ENCODE results near the gene CIAO3. TPM values are rescaled to one million over a fixed set of nuclear protein-coding genes. Genes with fewer than 3 reads are reported as not detected.

Gene CIAO3
- total and polyA plus RNA-seq, 10 of the 15 experiments (the other 5 are each of a cell fraction or from before 2014, with no cell fraction given), result 1.4 to 37.5 (median 30.8) TPM

DNA sequence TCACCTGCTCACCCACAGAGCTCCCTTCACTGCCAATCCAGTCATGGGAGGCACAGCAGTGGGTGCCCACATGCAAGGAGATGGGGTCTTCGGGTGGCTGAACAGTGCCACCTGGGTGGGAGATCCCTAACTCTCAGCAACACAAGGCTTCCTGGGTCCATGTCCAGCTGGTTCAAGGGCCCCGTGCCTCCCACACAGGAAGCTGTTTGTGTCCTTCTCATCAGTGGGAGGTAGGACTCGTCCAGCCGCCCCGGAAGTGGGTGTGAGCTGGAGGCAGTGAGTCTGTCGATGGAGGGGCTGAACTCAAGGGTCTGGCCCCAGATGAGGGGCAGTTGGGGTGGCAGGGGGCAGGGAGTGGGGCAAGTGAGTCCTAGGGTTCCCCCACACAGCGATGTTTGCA, 36.8 kb downstream of the CIAO3 start:
- in situ Hi-C loops (cut with MboI), result no loop called here
- no TSS peak for BruUV-seq (replicated peaks)
- intact Hi-C loops (cut with micrococcal nuclease; ENCODE audit: unreplicated experiment), result no loop called here
- POLR2A ChIA-PET, result no interaction called here
- no peak overlapping the region for H3K4me3 ChIP-seq
- no peaks in the 10 kb centered on the region for H3K36me3 ChIP-seq (ENCODE audit: control insufficient read depth in 2 of 2, insufficient read depth in 2 of 2, low read length in 1 of 2)
- no peak for DNase-seq (ENCODE audit: low read depth, low spot score)
- no peak overlapping the region for H3K9ac ChIP-seq (ENCODE audit: control insufficient read depth, insufficient read depth, low read length)
- H3K27me3 ChIP-seq (replicated peaks in 1 of 2; ENCODE audit: control insufficient read depth in 2 of 2, insufficient read depth in 2 of 2, low read length in 1 of 2), result peaks cover 0 to 11% of the 10 kb centered on the region in 2 experiments; a peak in 2 of 4 replicates
- no peaks in the 10 kb centered on the region for H3K9me3 ChIP-seq (replicated peaks; ENCODE audit: control insufficient read depth, insufficient read depth, low read length)
- TF ChIP-seq YBX1 (IDR thresholded peaks at IDR 0.05) (no peak), EZH2 (IDR thresholded peaks at IDR 0.05; ENCODE audit: borderline replicate concordance, control insufficient read depth, low read depth, low read length) (no peak), CBFB (IDR thresholded peaks at IDR 0.05; ENCODE audit: low read depth) (no peak), BCL11A (IDR thresholded peaks at IDR 0.05; ENCODE audit: low read depth, low read length) (no peak), CEBPB (IDR thresholded peaks at IDR 0.05; ENCODE audit: borderline replicate concordance in 1 of 2, low read depth in 2 of 2, low read length in 2 of 2) (no peak), NR2C1 (IDR thresholded peaks at IDR 0.05) (no peak), RB1 (IDR thresholded peaks at IDR 0.05; ENCODE audit: borderline replicate concordance) (no peak), NRF1 (conservative IDR thresholded peaks at IDR 0.05; ENCODE audit: low read depth, low read length) (no peak), SRF (IDR thresholded peaks at IDR 0.05; ENCODE audit: low read depth in 2 of 2, low read length in 2 of 2) (no peak), ZBED1 (IDR thresholded peaks at IDR 0.05; ENCODE audit: borderline replicate concordance) (no peak), CREM (IDR thresholded peaks at IDR 0.05; ENCODE audit: low read depth) (no peak), CHD2 (IDR thresholded peaks at IDR 0.05; ENCODE audit: borderline replicate concordance, low read depth, low read length) (no peak)
- TF ChIP-seq, protein P1, sequence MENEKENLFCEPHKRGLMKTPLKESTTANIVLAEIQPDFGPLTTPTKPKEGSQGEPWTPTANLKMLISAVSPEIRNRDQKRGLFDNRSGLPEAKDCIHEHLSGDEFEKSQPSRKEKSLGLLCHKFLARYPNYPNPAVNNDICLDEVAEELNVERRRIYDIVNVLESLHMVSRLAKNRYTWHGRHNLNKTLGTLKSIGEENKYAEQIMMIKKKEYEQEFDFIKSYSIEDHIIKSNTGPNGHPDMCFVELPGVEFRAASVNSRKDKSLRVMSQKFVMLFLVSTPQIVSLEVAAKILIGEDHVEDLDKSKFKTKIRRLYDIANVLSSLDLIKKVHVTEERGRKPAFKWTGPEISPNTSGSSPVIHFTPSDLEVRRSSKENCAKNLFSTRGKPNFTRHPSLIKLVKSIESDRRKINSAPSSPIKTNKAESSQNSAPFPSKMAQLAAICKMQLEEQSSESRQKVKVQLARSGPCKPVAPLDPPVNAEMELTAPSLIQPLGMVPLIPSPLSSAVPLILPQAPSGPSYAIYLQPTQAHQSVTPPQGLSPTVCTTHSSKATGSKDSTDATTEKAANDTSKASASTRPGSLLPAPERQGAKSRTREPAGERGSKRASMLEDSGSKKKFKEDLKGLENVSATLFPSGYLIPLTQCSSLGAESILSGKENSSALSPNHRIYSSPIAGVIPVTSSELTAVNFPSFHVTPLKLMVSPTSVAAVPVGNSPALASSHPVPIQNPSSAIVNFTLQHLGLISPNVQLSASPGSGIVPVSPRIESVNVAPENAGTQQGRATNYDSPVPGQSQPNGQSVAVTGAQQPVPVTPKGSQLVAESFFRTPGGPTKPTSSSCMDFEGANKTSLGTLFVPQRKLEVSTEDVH (IDR thresholded peaks at IDR 0.05; ENCODE audit: low read depth, partially characterized antibody), result no peak
- TF ChIP-seq, protein P2, sequence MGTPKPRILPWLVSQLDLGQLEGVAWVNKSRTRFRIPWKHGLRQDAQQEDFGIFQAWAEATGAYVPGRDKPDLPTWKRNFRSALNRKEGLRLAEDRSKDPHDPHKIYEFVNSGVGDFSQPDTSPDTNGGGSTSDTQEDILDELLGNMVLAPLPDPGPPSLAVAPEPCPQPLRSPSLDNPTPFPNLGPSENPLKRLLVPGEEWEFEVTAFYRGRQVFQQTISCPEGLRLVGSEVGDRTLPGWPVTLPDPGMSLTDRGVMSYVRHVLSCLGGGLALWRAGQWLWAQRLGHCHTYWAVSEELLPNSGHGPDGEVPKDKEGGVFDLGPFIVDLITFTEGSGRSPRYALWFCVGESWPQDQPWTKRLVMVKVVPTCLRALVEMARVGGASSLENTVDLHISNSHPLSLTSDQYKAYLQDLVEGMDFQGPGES (IDR thresholded peaks at IDR 0.05), result no peak
- TF ChIP-seq, protein P3, sequence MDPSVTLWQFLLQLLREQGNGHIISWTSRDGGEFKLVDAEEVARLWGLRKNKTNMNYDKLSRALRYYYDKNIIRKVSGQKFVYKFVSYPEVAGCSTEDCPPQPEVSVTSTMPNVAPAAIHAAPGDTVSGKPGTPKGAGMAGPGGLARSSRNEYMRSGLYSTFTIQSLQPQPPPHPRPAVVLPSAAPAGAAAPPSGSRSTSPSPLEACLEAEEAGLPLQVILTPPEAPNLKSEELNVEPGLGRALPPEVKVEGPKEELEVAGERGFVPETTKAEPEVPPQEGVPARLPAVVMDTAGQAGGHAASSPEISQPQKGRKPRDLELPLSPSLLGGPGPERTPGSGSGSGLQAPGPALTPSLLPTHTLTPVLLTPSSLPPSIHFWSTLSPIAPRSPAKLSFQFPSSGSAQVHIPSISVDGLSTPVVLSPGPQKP (IDR thresholded peaks at IDR 0.05; ENCODE audit: low read depth, low read length), result no peak
- TF ChIP-seq, protein P4, sequence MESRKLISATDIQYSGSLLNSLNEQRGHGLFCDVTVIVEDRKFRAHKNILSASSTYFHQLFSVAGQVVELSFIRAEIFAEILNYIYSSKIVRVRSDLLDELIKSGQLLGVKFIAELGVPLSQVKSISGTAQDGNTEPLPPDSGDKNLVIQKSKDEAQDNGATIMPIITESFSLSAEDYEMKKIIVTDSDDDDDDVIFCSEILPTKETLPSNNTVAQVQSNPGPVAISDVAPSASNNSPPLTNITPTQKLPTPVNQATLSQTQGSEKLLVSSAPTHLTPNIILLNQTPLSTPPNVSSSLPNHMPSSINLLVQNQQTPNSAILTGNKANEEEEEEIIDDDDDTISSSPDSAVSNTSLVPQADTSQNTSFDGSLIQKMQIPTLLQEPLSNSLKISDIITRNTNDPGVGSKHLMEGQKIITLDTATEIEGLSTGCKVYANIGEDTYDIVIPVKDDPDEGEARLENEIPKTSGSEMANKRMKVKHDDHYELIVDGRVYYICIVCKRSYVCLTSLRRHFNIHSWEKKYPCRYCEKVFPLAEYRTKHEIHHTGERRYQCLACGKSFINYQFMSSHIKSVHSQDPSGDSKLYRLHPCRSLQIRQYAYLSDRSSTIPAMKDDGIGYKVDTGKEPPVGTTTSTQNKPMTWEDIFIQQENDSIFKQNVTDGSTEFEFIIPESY (IDR thresholded peaks at IDR 0.05), result no peak
- WGBS (ENCODE audit: insufficient coverage, insufficient replicate concordance, low lambda C conversion rate, missing lambda C conversion rate), result 17% methylated on average over 7 of the region's 7 CpGs
- FAIRE-seq, result no peak
- no peak for ATAC-seq
- RAD21 ChIA-PET (ENCODE audit: unreplicated experiment), result no interaction called here
- no peak overlapping the region for H3K4me2 ChIP-seq (ENCODE audit: control insufficient read depth, insufficient read depth)
- H2AFZ ChIP-seq (ENCODE audit: control insufficient read depth, low read depth, low read length), result no peak overlapping the region
- no peak overlapping the region for H3K27ac ChIP-seq (ENCODE audit: control insufficient read depth, insufficient read depth)
- SMC1A ChIA-PET (ENCODE audit: uncharacterized antibody, unreplicated experiment), result interaction anchor here (0.6 kb wide), 1 partner anchor 81 kb away, joined by 3 read pairs; no protein-coding TSS in a partner anchor
- H4K20me1 ChIP-seq (ENCODE audit: control insufficient read depth, insufficient read depth), result no peaks in the 10 kb centered on the region
- H3K79me2 ChIP-seq (ENCODE audit: control insufficient read depth, insufficient read depth, low read length), result no peaks in the 10 kb centered on the region
- H3K4me1 ChIP-seq (ENCODE audit: control insufficient read depth, insufficient read depth, low read length), result no peaks in the 10 kb centered on the region
- CTCF ChIA-PET, result no interaction called here

All from GM12878 (cell line).